ENCODE data around the gene M1AP. TPM values are rescaled to one million over a fixed set of nuclear protein-coding genes. Genes with fewer than 3 reads are reported as not detected.

The M1AP gene
- total and polyA plus RNA-seq, 2 of the 8 experiments (the other 6 are each of a cell fraction or from before 2014, with no cell fraction given) = 4.8 TPM

DNA sequence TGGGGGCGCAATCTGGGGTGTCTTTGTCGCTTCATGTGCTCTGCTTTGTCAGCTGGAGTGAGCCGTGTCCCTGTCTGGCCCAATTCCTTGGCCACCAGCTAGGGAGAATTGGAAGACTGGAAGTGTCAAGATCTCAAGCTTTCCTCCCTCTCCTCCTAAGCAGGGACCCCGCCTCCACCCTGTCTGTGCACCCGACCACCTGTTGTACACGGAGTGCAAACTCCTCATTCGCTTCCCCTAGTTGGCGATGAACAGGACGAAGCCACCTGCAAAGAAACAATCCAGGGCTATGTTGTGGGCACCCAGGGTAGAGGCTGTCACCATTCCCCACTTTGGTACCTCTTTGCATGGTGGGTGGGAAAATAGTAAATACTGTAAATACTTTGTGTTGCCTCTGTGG lies 120.4 kb downstream of the M1AP start:
- H3K56ac ChIP-seq (replicated peaks; ENCODE audit: insufficient read length, low read depth, low read length) = no peak overlapping the region

More for the DNA sequence above, 120.4 kb downstream of the M1AP start:
- H3K79me1 ChIP-seq (ENCODE audit: low read depth, low read length) = peaks cover 10% of the 10 kb centered on the region
- no peaks in the 10 kb centered on the region for H3K9me3 ChIP-seq (ENCODE audit: insufficient read depth in 2 of 2, low read depth in 1 of 2, low read length in 1 of 2)
- peaks cover 0 to 18% of the 10 kb centered on the region in 2 experiments; a peak in 2 of 4 replicates for H3K79me2 ChIP-seq (ENCODE audit: control insufficient read depth in 1 of 2, insufficient read depth in 2 of 2, low read length in 2 of 2)
- FAIRE-seq (no peak), DNase-seq (ENCODE audit: low read depth in 1 of 2, low spot score in 2 of 2) (no peak)
- H4K8ac ChIP-seq (ENCODE audit: extremely low read depth, insufficient read depth, low read length) = peak overlapping the region; percentile 43
- no peak for TF ChIP-seq ASH2L (IDR thresholded peaks at IDR 0.05; ENCODE audit: low read length)
- TF ChIP-seq GABPA (IDR thresholded peaks at IDR 0.05; ENCODE audit: borderline replicate concordance, insufficient read depth, low read length) = no peak
- TF ChIP-seq, protein P1, sequence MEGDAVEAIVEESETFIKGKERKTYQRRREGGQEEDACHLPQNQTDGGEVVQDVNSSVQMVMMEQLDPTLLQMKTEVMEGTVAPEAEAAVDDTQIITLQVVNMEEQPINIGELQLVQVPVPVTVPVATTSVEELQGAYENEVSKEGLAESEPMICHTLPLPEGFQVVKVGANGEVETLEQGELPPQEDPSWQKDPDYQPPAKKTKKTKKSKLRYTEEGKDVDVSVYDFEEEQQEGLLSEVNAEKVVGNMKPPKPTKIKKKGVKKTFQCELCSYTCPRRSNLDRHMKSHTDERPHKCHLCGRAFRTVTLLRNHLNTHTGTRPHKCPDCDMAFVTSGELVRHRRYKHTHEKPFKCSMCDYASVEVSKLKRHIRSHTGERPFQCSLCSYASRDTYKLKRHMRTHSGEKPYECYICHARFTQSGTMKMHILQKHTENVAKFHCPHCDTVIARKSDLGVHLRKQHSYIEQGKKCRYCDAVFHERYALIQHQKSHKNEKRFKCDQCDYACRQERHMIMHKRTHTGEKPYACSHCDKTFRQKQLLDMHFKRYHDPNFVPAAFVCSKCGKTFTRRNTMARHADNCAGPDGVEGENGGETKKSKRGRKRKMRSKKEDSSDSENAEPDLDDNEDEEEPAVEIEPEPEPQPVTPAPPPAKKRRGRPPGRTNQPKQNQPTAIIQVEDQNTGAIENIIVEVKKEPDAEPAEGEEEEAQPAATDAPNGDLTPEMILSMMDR (IDR thresholded peaks at IDR 0.05; ENCODE audit: control extremely low read depth in 1 of 3, insufficient read depth in 1 of 3, low read depth in 1 of 3, low read length in 3 of 3) = no peak
- TF ChIP-seq TEAD4 (IDR thresholded peaks at IDR 0.05; ENCODE audit: low read depth, low read length) = no peak
- no peak overlapping the region for H4K91ac ChIP-seq (replicated peaks; ENCODE audit: insufficient read length, low read length)
- H3K23me2 ChIP-seq (ENCODE audit: low read depth, low read length) = peaks cover 9% of the 10 kb centered on the region; the same call in 1 of the 2 replicates
- no peak overlapping the region for H2BK5ac ChIP-seq (ENCODE audit: low read depth, low read length)
- H2BK15ac ChIP-seq (ENCODE audit: low read length) = no peak overlapping the region
- H3K9ac ChIP-seq (replicated peaks in 1 of 4; ENCODE audit: extremely low read depth in 1 of 4, low read depth in 3 of 4, low read length in 3 of 4) = no peak overlapping the region
- ChIA-PET POLR2A (ENCODE audit: partially characterized antibody) (interaction anchor here (2.1 to 5.9 kb wide), 4 partner anchors 17 to 28 kb away, joined by 8 to 73 read pairs (median 28); partner anchors contain the start of gene LBX2), CTCF (ENCODE audit: partially characterized antibody) (interaction anchor here (1.7 kb wide), 1 partner anchor 24 kb away, joined by 11 read pairs; no protein-coding TSS in a partner anchor)
- H4K20me1 ChIP-seq (replicated peaks in 1 of 2; ENCODE audit: control insufficient read depth in 1 of 2, insufficient read depth in 2 of 2, low read length in 2 of 2) = peaks cover 3 to 6% of the 10 kb centered on the region in 2 experiments
- no peak overlapping the region for H2BK20ac ChIP-seq (ENCODE audit: low read length)
- peaks cover 5 to 25% (median 18%) of the 10 kb centered on the region in 4 experiments; a peak in 7 of 8 replicates for H3K36me3 ChIP-seq (ENCODE audit: control insufficient read depth in 2 of 4, insufficient read depth in 4 of 4, low read length in 3 of 4)
- H2AFZ ChIP-seq (ENCODE audit: low read length) = no peak overlapping the region
- H2AK5ac ChIP-seq (ENCODE audit: low read depth, low read length) = no peak overlapping the region
- H3K4me2 ChIP-seq (ENCODE audit: insufficient read depth in 1 of 2, low read depth in 2 of 2, low read length in 2 of 2) = no peak overlapping the region; a peak in 1 of 4 replicates
- no peak overlapping the region for H3K4ac ChIP-seq (replicated peaks; ENCODE audit: insufficient read length, low read depth, low read length)
- H2BK12ac ChIP-seq (ENCODE audit: low read depth, low read length) = no peak overlapping the region
- peaks cover 4 to 13% (median 6%) of the 10 kb centered on the region in 4 experiments; a peak in 6 of 7 replicates for H3K4me1 ChIP-seq (replicated peaks in 1 of 4; ENCODE audit: control insufficient read depth in 3 of 4, insufficient read depth in 4 of 4, low read length in 3 of 4)
- no peak overlapping the region for H4K5ac ChIP-seq (ENCODE audit: insufficient read length, low read depth, low read length)
- no peak overlapping the region for H3K23ac ChIP-seq (ENCODE audit: insufficient read length)
- no peak overlapping the region for H3K14ac ChIP-seq (ENCODE audit: insufficient read length)
- H3K4me3 ChIP-seq (ENCODE audit: extremely low read depth in 1 of 4, insufficient read depth in 2 of 4, low read depth in 3 of 4, low read length in 4 of 4) = no peak overlapping the region
- H3K18ac ChIP-seq (ENCODE audit: extremely low read depth, low read length) = no peak overlapping the region
- H3K27ac ChIP-seq (ENCODE audit: low read depth, low read length) = no peak overlapping the region
- WGBS, 2 experiments (ENCODE audit: extremely low coverage in 1 of 2, insufficient coverage in 1 of 2, insufficient read length in 1 of 2, insufficient replicate concordance in 2 of 2, low coverage in 1 of 2, low lambda C conversion rate in 2 of 2, missing lambda C conversion rate in 1 of 2) = 88% methylated on average over 9 of the region's 9 CpGs; no CpG with 5 or more reads in 1 of the 2 experiments
- peaks cover 0 to 3% (median under 1%) of the 10 kb centered on the region in 4 experiments; a peak in 3 of 7 replicates for H3K27me3 ChIP-seq (replicated peaks in 1 of 4; ENCODE audit: control insufficient read depth in 3 of 4, extremely low read depth in 1 of 4, insufficient read depth in 3 of 4, low read length in 3 of 4)
- H2BK120ac ChIP-seq (replicated peaks; ENCODE audit: low read depth, low read length) = no peak overlapping the region
